ENCODE measurements around the gene TCAIM.

The TCAIM gene

GRCh38 chr3:44353355-44353924, 14.9 kb downstream of the TCAIM start:
- ChIA-PET POLR2A (no interaction called here), CTCF (no interaction called here)
- DNase-seq (ENCODE audit: extremely low spot score) = no peak
- TF ChIP-seq, protein P1, sequence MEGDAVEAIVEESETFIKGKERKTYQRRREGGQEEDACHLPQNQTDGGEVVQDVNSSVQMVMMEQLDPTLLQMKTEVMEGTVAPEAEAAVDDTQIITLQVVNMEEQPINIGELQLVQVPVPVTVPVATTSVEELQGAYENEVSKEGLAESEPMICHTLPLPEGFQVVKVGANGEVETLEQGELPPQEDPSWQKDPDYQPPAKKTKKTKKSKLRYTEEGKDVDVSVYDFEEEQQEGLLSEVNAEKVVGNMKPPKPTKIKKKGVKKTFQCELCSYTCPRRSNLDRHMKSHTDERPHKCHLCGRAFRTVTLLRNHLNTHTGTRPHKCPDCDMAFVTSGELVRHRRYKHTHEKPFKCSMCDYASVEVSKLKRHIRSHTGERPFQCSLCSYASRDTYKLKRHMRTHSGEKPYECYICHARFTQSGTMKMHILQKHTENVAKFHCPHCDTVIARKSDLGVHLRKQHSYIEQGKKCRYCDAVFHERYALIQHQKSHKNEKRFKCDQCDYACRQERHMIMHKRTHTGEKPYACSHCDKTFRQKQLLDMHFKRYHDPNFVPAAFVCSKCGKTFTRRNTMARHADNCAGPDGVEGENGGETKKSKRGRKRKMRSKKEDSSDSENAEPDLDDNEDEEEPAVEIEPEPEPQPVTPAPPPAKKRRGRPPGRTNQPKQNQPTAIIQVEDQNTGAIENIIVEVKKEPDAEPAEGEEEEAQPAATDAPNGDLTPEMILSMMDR (IDR thresholded peaks at IDR 0.05; ENCODE audit: control extremely low read depth, extremely low read depth, low read depth, missing control alignments) = no peak

- ChIA-PET CTCF (interaction anchor here (1.0 to 2.4 kb wide), 2 partner anchors 12 to 16 kb away, joined by 3 to 5 read pairs; no protein-coding TSS in a partner anchor), POLR2A (no interaction called here)
- DNase-seq (ENCODE audit: extremely low spot score) = no peak
- TF ChIP-seq, protein P1 (IDR thresholded peaks at IDR 0.05; ENCODE audit: control extremely low read depth, extremely low read depth, low read depth, missing control alignments) = no peak
Measured at GRCh38 chr3:44355362-44356033, 16.9 kb downstream of the TCAIM start.

- DNase-seq (ENCODE audit: extremely low spot score) = no peak
- TF ChIP-seq, protein P1 (IDR thresholded peaks at IDR 0.05; ENCODE audit: control extremely low read depth, extremely low read depth, low read depth, missing control alignments) = no peak
- POLR2A ChIA-PET = no interaction called here
- CTCF ChIA-PET = interaction anchor here (2.6 kb wide), 1 partner anchor 11 kb away, joined by 10 read pairs; no protein-coding TSS in a partner anchor
Measured at GRCh38 chr3:44359146-44359751, 20.7 kb downstream of the TCAIM start.

- POLR2A ChIA-PET = no interaction called here
- TF ChIP-seq, protein P1 (IDR thresholded peaks at IDR 0.05; ENCODE audit: control extremely low read depth, extremely low read depth, low read depth, missing control alignments) = no peak
- peak; percentile 26 for DNase-seq (ENCODE audit: extremely low spot score)
- CTCF ChIA-PET = interaction anchor here (1.0 to 1.1 kb wide), 2 partner anchors 13 to 23 kb away, joined by 3 read pairs; no protein-coding TSS in a partner anchor
Measured at GRCh38 chr3:44363591-44363990, 25.0 kb downstream of the TCAIM start.

DNA sequence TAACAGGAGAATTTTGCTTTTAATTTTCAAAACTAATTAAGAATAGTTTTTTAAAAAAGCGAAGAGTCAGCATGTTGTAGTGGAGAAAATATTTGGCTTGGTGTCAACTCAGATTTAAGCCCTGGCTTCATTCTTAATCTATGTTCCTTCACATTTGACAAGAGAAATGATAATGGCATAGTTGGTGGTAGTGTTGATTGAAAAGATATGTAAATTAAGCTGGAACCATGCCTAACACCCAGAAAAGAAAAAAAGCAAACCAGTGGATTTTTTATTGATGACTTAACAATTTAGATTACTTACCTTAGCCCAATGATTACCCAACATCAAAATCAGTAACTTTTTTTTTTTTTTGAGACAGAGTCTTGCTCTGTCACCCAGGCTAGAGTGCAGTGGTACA, 27.4 kb downstream of the TCAIM start:
- ChIA-PET CTCF (no interaction called here), POLR2A (no interaction called here)
- TF ChIP-seq, protein P1 (IDR thresholded peaks at IDR 0.05; ENCODE audit: control extremely low read depth, extremely low read depth, low read depth, missing control alignments) = no peak
- DNase-seq (ENCODE audit: extremely low spot score) = no peak

GRCh38 chr3:44375450-44375849, 36.9 kb downstream of the TCAIM start:
- ChIA-PET POLR2A (no interaction called here), CTCF (no interaction called here)

More at GRCh38 chr3:44375450-44375849, 36.9 kb downstream of the TCAIM start:
- TF ChIP-seq, protein P1 (IDR thresholded peaks at IDR 0.05; ENCODE audit: control extremely low read depth, extremely low read depth, low read depth, missing control alignments) = no peak
- no peak for DNase-seq (ENCODE audit: extremely low spot score)

All from GM10248 (cell line).